ENCODE results near the gene MOB3B.

GRCh38 chr9:27511771-27512170 lies 17.8 kb downstream of the MOB3B start:
- TF ChIP-seq CTCF (IDR thresholded peaks at IDR 0.05; ENCODE audit: low read length) (no peak), EZH2 (IDR thresholded peaks at IDR 0.05; ENCODE audit: borderline replicate concordance, low read length) (no peak)
